ENCODE data around the gene SEZ6L.

Gene SEZ6L

GRCh38 chr22:26169315-26170111 lies at the start of gene SEZ6L:
Gene SEZ6L (plus strand): TSS chr22:26169462. CDS start chr22:26169670, 208 bp downstream.
- no peak within 1 kb of the TSS for H3K4me3 ChIP-seq (ENCODE audit: low read length)
- H3K4me2 ChIP-seq (ENCODE audit: low read length) = no peak within 1 kb of the TSS

GRCh38 chr22:26122920-26123468 lies 46.3 kb upstream of the SEZ6L start:
- Histone ChIP-seq H3K4me2 (ENCODE audit: low read length) (no peak overlapping the region), H3K27me3 (ENCODE audit: control insufficient read depth, low read length) (no peaks in the 10 kb centered on the region), H3K27ac (ENCODE audit: low read depth, low read length) (no peak overlapping the region)

More at GRCh38 chr22:26169315-26170111, at the start of gene SEZ6L:
- TF ChIP-seq CTCF (IDR thresholded peaks at IDR 0.05; ENCODE audit: low read depth, low read length, poor library complexity, severe bottlenecking) = no peak
- no peak for TF ChIP-seq EZH2phosphoT487 (IDR thresholded peaks at IDR 0.05; ENCODE audit: borderline replicate concordance, low read length)
- Histone ChIP-seq H3K27ac (ENCODE audit: low read depth, low read length) (no peak within 1 kb of the TSS), H3K4me1 (ENCODE audit: control insufficient read depth, low read length) (no peaks in the 10 kb centered on the region), H3K27me3 (ENCODE audit: control insufficient read depth, low read length) (peaks cover 19% of the 10 kb centered on the region), H3F3A (ENCODE audit: control insufficient read depth, insufficient read depth) (no peaks in the 10 kb centered on the region), H3K9me3 (ENCODE audit: control insufficient read depth, insufficient read depth, low read length) (no peaks in the 10 kb centered on the region), H3K9me2 (replicated peaks; ENCODE audit: control insufficient read depth, low read length) (no peaks in the 10 kb centered on the region), H3K36me3 (ENCODE audit: control insufficient read depth, low read length) (no peaks in the 10 kb centered on the region), H4K20me1 (ENCODE audit: control insufficient read depth, insufficient read depth, low read depth, low read length) (no peaks in the 10 kb centered on the region), H3K79me2 (ENCODE audit: control insufficient read depth, low read length) (no peaks in the 10 kb centered on the region)

GRCh38 chr22:26124991-26125725 lies 44.1 kb upstream of the SEZ6L start:
- Histone ChIP-seq H3K27ac (ENCODE audit: low read depth, low read length) (no peak overlapping the region), H3K4me3 (ENCODE audit: low read length) (no peak overlapping the region), H3K36me3 (ENCODE audit: control insufficient read depth, low read length) (no peaks in the 10 kb centered on the region), H3F3A (ENCODE audit: control insufficient read depth, insufficient read depth) (no peaks in the 10 kb centered on the region), H3K9me3 (ENCODE audit: control insufficient read depth, insufficient read depth, low read length) (no peaks in the 10 kb centered on the region), H4K20me1 (ENCODE audit: control insufficient read depth, insufficient read depth, low read depth, low read length) (no peaks in the 10 kb centered on the region), H3K79me2 (ENCODE audit: control insufficient read depth, low read length) (no peaks in the 10 kb centered on the region), H3K27me3 (ENCODE audit: control insufficient read depth, low read length) (no peaks in the 10 kb centered on the region), H3K9me2 (replicated peaks; ENCODE audit: control insufficient read depth, low read length) (no peaks in the 10 kb centered on the region), H3K4me1 (ENCODE audit: control insufficient read depth, low read length) (no peaks in the 10 kb centered on the region), H3K4me2 (ENCODE audit: low read length) (no peak overlapping the region)
- no peak for TF ChIP-seq CTCF (IDR thresholded peaks at IDR 0.05; ENCODE audit: low read depth, low read length, poor library complexity, severe bottlenecking)
- TF ChIP-seq EZH2phosphoT487 (IDR thresholded peaks at IDR 0.05; ENCODE audit: borderline replicate concordance, low read length) = no peak

More at GRCh38 chr22:26122920-26123468, 46.3 kb upstream of the SEZ6L start:
- H3K9me3 ChIP-seq (ENCODE audit: control insufficient read depth, insufficient read depth, low read length) = no peaks in the 10 kb centered on the region
- no peaks in the 10 kb centered on the region for H3K4me1 ChIP-seq (ENCODE audit: control insufficient read depth, low read length)
- TF ChIP-seq CTCF (IDR thresholded peaks at IDR 0.05; ENCODE audit: low read depth, low read length, poor library complexity, severe bottlenecking) = no peak
- H3K79me2 ChIP-seq (ENCODE audit: control insufficient read depth, low read length) = no peaks in the 10 kb centered on the region
- H3K36me3 ChIP-seq (ENCODE audit: control insufficient read depth, low read length) = no peaks in the 10 kb centered on the region
- H3F3A ChIP-seq (ENCODE audit: control insufficient read depth, insufficient read depth) = no peaks in the 10 kb centered on the region
- H3K9me2 ChIP-seq (replicated peaks; ENCODE audit: control insufficient read depth, low read length) = no peaks in the 10 kb centered on the region
- no peak overlapping the region for H3K4me3 ChIP-seq (ENCODE audit: low read length)
- H4K20me1 ChIP-seq (ENCODE audit: control insufficient read depth, insufficient read depth, low read depth, low read length) = no peaks in the 10 kb centered on the region
